Measurements from ENCODE around the gene DCD. TPM values are rescaled to one million over a fixed set of nuclear protein-coding genes. Genes with fewer than 3 reads are reported as not detected.
A peak's percentile ranks its signal among the peaks of the same experiment; 100 is the strongest.

DCD gene
- total and polyA plus RNA-seq, 9 of the 15 experiments (the other 6 are each of a cell fraction or from before 2014, with no cell fraction given), result not detected

DNA sequence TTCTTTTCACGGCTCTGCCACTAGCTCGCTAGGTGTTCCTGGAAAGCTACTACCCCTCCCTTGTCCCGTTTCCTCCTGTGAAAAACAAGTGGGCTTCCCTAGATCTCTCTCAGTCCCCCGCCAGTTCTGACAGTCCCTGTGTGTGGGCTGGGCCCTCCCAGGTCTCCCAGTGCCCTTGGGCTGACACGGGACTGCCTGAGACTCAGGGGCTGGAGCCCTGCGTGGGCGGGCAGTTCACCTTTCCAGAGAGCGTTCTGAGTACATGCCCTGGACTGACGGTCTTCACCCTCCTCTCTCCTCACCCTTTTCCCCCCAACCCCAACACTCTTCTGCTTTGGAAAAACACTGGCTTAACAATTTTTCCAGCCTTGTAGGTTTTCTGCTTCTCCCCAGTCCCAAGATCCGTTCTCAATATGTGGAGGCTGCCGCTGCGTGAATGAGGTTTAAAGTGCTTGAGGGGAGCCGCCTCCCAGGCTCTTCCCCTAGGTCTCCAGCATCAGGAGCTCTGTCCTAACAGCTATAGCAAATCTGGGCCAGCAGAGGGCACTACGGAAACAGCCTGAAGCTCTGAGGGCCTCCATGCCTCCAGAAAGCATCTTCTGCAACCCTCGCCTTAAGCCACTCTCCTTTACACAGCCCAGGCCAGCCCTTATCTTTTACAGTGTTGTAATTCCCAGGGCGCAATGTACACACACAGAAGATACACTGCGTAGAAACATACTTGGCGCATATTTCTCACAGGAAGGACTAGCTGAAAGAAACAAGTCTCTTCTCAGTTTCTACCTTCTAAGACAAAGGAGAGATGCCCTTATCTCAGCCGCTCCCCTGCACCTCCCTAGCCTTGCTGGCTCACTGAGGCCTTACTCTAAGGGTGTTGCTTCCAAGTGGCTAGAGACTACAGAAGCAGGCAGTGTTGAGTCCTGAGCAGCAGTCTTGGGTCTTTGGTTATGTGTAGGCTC lies 10.4 kb upstream of the DCD start:
- no peak overlapping the region for H2AFZ ChIP-seq (ENCODE audit: low read depth, low read length)
- H3K9ac ChIP-seq (ENCODE audit: insufficient read depth in 1 of 2, low read depth in 2 of 2, low read length in 2 of 2), result no peak overlapping the region
- no peaks in the 10 kb centered on the region for H3K9me1 ChIP-seq (ENCODE audit: control insufficient read depth, insufficient read depth, low read length)
- CTCF ChIA-PET (ENCODE audit: low intra/inter-chr PET ratio), result interaction anchor here (0.5 to 0.6 kb wide), 2 partner anchors 21 to 174 kb away, joined by 3 to 5 read pairs; no protein-coding TSS in a partner anchor
- POLR2A ChIA-PET, result interaction anchor here (0.6 to 0.7 kb wide), 2 partner anchors 25 to 52 kb away, joined by 3 read pairs; no protein-coding TSS in a partner anchor
- no peaks in the 10 kb centered on the region for H3K4me1 ChIP-seq (replicated peaks in 1 of 2; ENCODE audit: control insufficient read depth in 2 of 2, insufficient read depth in 2 of 2, low read length in 2 of 2)
- FAIRE-seq (peak; percentile 85), ATAC-seq (peak; percentile 98), DNase-seq (ENCODE audit: extremely low read depth in 1 of 4, low spot score in 3 of 4) (peak; percentile 63 to 68 (median 66))
- no peaks in the 10 kb centered on the region for H3K36me3 ChIP-seq (ENCODE audit: control insufficient read depth, insufficient read depth, low read length)
- no peak overlapping the region for H3K4me2 ChIP-seq (ENCODE audit: insufficient read depth, low read length)
- H3K27ac ChIP-seq (ENCODE audit: extremely low read depth, low read depth, low read length), result no peak overlapping the region
- WGBS (ENCODE audit: insufficient coverage, low coverage, missing lambda C conversion rate), result 2% methylated on average over 18 of the region's 19 CpGs
- BruUV-seq (replicated peaks), result no TSS peak
- intact Hi-C loops (cut with micrococcal nuclease), result loop anchor here (5.0 kb wide), 1 partner anchor 56 kb away; no protein-coding TSS in a partner anchor
- no peaks in the 10 kb centered on the region for H3K79me2 ChIP-seq (ENCODE audit: control insufficient read depth, insufficient read depth, low read length)
- in situ Hi-C loops (cut with MboI), result no loop called here
- no peak overlapping the region for H3K4me3 ChIP-seq
- H4K20me1 ChIP-seq (replicated peaks; ENCODE audit: control insufficient read depth, insufficient read depth, low read length), result 0 out of 2 replicates have a peak, but pooled peaks cover 2% of the 10 kb centered on the region
- H3K9me3 ChIP-seq (replicated peaks; ENCODE audit: control insufficient read depth, insufficient read depth, low read depth, low read length), result no peaks in the 10 kb centered on the region
- H3K27me3 ChIP-seq (ENCODE audit: control insufficient read depth in 2 of 2, insufficient read depth in 2 of 2, low read length in 2 of 2), result peaks cover 13 to 14% of the 10 kb centered on the region in 2 experiments; a peak in 3 of 5 replicates
- TF ChIP-seq, protein P1, sequence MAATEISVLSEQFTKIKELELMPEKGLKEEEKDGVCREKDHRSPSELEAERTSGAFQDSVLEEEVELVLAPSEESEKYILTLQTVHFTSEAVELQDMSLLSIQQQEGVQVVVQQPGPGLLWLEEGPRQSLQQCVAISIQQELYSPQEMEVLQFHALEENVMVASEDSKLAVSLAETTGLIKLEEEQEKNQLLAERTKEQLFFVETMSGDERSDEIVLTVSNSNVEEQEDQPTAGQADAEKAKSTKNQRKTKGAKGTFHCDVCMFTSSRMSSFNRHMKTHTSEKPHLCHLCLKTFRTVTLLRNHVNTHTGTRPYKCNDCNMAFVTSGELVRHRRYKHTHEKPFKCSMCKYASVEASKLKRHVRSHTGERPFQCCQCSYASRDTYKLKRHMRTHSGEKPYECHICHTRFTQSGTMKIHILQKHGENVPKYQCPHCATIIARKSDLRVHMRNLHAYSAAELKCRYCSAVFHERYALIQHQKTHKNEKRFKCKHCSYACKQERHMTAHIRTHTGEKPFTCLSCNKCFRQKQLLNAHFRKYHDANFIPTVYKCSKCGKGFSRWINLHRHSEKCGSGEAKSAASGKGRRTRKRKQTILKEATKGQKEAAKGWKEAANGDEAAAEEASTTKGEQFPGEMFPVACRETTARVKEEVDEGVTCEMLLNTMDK (IDR thresholded peaks at IDR 0.05; ENCODE audit: borderline replicate concordance, insufficient read depth, low read depth, low read length, poor library complexity, severe bottlenecking), result peak; percentile 8
- TF ChIP-seq, protein P2, sequence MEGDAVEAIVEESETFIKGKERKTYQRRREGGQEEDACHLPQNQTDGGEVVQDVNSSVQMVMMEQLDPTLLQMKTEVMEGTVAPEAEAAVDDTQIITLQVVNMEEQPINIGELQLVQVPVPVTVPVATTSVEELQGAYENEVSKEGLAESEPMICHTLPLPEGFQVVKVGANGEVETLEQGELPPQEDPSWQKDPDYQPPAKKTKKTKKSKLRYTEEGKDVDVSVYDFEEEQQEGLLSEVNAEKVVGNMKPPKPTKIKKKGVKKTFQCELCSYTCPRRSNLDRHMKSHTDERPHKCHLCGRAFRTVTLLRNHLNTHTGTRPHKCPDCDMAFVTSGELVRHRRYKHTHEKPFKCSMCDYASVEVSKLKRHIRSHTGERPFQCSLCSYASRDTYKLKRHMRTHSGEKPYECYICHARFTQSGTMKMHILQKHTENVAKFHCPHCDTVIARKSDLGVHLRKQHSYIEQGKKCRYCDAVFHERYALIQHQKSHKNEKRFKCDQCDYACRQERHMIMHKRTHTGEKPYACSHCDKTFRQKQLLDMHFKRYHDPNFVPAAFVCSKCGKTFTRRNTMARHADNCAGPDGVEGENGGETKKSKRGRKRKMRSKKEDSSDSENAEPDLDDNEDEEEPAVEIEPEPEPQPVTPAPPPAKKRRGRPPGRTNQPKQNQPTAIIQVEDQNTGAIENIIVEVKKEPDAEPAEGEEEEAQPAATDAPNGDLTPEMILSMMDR (IDR thresholded peaks at IDR 0.05 in 2 of 3, conservative IDR thresholded peaks at IDR 0.05 in 1 of 3; ENCODE audit: insufficient read depth in 2 of 3, low read depth in 1 of 3, low read length in 3 of 3), result peak; percentile 74 to 84 (median 75)
- TF ChIP-seq ZNF134 (CRISPR knock-in tag; conservative IDR thresholded peaks at IDR 0.05) (no peak), SMC3 (conservative IDR thresholded peaks at IDR 0.05; ENCODE audit: insufficient read depth, low read depth, low read length) (peak; percentile 43; the same call in 1 of the 2 replicates), RB1 (IDR thresholded peaks at IDR 0.05; ENCODE audit: low read depth) (0 out of 2 replicates have a peak, but pooled peaks have one; percentile 18)
- TF ChIP-seq, protein P3, sequence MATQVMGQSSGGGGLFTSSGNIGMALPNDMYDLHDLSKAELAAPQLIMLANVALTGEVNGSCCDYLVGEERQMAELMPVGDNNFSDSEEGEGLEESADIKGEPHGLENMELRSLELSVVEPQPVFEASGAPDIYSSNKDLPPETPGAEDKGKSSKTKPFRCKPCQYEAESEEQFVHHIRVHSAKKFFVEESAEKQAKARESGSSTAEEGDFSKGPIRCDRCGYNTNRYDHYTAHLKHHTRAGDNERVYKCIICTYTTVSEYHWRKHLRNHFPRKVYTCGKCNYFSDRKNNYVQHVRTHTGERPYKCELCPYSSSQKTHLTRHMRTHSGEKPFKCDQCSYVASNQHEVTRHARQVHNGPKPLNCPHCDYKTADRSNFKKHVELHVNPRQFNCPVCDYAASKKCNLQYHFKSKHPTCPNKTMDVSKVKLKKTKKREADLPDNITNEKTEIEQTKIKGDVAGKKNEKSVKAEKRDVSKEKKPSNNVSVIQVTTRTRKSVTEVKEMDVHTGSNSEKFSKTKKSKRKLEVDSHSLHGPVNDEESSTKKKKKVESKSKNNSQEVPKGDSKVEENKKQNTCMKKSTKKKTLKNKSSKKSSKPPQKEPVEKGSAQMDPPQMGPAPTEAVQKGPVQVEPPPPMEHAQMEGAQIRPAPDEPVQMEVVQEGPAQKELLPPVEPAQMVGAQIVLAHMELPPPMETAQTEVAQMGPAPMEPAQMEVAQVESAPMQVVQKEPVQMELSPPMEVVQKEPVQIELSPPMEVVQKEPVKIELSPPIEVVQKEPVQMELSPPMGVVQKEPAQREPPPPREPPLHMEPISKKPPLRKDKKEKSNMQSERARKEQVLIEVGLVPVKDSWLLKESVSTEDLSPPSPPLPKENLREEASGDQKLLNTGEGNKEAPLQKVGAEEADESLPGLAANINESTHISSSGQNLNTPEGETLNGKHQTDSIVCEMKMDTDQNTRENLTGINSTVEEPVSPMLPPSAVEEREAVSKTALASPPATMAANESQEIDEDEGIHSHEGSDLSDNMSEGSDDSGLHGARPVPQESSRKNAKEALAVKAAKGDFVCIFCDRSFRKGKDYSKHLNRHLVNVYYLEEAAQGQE (IDR thresholded peaks at IDR 0.05; ENCODE audit: borderline replicate concordance), result peak; percentile 17; the same call in 1 of the 2 replicates
- TF ChIP-seq, protein P3 (CRISPR knock-in tag; IDR thresholded peaks at IDR 0.05; ENCODE audit: low read depth), result no peak
